HuH-7.5 (cell line): ENCODE results near the gene PRKCD.

Source experiments
- DNase-seq: peaks from one replicate; pipeline ENCODE4 v3.0.0; 2011; ENCODE audit warnings: low spot score

The PRKCD gene

DNA sequence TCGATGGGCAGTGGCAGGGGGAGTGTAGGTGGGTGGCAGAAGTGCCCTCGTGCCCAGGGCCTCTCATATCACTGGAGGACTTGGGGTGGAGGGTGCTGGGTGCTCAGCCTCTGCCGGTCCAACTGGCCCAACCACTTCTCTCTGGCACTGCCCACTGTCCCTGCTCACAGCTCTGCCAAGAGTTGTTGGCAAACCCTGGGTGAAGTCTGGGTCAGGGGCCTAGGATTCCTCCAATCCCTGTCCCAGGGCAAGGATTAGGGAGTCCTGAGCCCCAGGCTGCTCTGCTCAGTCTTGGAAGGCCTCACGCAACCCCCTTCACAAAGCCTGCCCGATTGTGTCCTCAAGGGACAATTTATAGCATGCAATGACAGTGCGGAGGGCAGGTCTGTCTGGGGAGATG, 5.2 kb upstream of the PRKCD start:
- DNase-seq, result no peak

DNA sequence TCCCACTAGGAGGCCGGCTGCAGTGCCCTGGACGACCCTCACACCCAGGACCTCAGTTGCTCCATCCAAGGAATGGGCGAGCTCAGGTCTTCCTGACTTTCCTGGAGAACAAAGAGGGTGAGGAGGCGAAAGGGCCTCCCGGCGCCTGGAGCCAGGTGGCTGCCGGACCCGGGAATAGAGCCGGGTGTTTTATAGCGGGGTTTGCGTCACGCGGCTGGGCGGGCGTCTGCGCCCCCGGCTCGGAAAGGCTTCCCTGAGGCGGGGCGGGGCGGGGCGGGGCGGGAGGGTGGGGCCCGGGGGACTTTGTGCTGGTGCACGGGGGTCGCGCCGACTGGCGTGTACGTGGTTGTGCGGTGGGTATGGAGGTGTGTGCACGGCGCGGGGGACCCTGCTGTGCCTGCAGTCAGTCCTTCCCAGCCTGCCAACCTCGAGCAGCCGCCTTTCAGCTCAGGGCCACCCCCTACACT, 4.6 kb upstream of the PRKCD start:
- no peak for DNase-seq

DNA sequence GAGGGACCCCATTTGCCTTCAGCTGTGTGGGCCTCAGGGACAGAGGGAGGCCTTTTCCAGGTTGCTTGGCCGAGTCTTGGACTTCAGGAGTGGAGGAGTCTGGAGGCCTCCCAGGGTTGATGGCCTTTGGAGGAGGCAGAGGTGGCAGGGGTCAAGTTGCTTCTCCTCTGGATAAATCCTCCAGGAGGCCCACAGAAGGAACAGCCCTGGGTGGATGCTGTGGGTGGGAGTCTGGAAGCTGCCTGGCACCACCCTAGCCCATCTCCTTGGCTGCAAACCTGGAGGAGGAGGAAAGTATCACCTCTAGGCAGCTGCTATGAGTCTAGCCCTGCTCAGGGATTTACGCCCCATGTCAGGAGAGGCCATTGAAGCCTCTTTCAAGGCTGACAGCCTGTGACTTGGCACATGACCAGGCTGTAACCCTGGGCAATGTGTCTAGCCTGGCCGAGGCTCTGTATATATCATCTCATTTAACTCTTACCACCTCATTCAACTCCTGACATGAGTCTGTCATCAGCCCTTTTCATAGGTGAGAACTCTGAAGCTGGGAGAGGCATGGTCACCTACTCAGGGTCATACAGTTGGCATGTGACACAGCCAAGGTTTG, 2.9 kb upstream of the PRKCD start:
- no peak for DNase-seq

DNA sequence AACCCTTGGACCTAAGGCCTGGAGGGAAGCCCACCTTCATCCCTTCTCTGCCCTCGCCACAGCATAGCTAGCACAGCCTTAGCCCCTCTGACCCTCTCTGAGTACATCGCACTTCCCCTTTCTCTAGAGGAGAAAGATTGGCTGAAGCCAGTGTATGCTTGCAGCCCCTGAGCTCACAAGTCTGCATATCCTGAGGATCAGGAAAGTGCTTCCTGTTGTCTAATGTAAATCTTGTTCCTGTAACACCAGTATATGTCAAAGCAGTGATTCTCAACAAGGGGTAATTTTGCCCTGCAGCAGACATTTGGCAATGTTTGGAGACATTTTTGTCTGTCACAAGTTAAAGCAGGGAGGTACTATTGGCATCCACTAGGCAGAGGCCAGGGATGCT, 2.2 kb upstream of the PRKCD start:
- no peak for DNase-seq

DNA sequence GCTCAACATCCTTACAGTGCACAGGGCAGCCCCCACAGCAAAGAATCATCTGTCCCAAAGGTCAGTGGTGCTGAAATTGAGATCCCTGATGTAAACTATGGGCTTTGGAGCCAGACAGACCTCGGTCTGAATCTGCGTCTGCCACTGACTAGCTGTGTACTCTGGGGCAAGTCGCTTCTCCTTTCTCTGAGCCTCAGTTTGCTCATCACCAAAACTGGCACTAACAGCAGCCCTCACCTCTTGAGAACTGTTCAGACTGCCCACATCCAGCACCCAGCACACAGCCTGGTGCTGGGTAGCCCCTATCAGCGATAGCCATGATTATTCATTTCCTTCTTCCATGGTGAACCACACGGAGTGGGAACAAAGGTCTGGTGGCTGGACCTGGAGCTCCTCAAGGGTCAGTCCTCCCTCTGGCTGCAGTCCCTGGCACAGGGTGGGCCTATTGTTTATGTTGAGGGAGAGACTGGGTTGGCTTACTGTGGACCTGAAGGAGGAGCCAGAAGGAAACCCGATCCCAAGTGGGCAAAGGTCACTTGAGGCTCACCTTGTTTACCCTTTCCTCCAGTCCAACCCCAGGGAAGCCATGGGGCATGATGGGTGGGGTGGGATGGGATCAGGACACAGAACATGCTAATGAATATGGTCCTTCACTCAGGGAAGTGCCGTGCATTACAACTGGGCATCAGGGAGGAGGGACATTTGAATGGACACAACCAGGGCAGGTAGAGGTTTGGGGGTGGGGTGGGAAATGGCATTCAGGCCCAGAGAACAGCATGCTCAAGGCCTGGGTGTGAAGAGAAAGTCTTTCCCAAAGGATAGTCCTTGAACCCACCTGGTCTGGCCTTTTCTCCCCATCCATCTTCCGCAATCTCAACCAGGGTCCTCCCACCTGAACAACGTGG, 1.6 kb upstream of the PRKCD start:
- peak; percentile 78 for DNase-seq

DNA sequence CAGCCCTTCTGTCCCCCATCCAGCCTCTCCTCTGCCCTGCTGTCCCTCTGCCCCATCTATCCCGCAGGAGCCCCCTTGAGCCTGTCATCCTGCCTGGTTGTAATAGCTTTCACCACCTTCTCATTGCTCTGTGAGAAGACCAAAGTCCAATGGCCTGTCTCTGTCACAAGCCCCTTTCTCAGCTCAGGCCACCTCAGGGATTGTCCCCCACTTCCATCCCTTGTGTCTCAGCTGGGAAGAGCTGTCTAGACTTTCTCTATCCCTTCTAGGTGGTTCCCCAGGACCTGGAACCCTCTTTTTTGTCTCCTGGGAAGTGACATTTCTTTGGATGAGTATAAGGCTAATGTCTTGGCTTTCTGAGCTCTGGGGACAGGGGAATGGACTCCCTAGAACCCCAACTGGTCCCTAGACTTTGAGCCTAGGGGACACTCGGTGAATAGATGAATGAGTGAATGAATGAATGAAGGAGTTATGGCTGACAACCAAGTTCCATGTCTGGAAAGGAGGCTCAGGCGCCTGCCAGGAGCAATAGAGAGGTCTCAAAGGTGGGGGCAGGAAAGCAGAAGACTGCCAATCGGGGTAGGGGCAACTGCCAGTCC, 849 bp upstream of the PRKCD start:
- no peak for DNase-seq

DNA sequence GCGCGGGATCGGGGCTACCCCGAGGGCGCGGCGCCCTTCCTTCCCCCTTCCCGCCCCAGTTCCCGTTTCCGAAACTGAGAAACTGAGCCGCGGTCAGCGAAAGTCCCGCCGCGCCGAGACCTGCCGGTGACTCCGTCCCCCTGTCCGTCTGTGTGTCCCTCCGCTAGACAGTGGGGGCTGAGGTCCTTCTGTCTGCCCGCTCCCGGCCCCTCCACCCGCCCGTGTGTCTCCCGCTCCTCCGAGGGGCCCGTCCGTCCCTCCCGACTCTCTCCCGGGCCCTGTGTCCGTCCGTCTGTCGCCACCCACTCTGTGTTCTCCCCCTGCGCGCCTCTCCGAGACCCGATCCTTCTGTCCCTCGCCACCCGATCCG, 426 bp downstream of the PRKCD start:
- DNase-seq, result no peak

DNA sequence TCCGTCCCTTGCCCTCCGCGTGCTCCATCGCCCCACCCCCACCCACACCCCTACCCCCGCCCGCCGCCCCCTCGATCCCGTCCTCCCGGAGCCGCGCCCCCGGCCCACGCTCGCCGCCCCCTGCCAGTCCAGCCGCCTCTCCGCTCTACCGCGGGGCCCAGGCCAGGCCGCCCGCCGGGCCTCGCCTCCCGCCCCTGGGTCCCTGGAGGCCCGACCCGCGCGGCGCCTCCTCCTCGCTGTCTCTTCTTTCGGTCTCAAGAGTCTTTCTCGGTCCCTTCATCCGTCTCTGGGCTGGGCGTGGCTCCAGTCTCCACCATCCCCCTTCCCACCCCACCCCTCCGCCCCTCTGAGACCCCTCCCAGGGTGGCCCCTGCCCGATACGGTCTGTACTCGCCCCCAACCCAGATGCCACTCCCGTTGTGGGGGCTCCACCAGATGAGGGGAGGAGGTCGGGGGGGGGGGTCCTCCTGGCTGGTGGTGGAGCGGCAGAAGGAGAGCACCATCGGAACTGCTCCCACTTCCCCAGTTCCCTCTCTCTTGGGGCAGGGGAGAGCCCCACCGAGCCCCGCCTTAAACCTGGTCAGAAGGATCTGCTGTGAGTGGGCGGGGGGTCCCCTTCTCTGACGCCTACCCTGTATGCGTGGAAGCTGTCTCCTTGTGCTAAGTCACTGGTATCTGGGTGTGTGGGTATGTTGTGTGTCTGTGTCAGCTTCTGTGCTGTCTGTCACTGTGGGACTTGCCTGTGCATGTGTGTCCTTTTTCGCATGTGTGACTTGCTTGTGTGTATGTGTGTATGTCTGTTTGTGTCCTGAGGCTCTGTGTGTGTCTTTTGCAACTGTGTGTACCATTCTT, 1.0 kb downstream of the PRKCD start:
- peak; percentile 22 for DNase-seq

DNA sequence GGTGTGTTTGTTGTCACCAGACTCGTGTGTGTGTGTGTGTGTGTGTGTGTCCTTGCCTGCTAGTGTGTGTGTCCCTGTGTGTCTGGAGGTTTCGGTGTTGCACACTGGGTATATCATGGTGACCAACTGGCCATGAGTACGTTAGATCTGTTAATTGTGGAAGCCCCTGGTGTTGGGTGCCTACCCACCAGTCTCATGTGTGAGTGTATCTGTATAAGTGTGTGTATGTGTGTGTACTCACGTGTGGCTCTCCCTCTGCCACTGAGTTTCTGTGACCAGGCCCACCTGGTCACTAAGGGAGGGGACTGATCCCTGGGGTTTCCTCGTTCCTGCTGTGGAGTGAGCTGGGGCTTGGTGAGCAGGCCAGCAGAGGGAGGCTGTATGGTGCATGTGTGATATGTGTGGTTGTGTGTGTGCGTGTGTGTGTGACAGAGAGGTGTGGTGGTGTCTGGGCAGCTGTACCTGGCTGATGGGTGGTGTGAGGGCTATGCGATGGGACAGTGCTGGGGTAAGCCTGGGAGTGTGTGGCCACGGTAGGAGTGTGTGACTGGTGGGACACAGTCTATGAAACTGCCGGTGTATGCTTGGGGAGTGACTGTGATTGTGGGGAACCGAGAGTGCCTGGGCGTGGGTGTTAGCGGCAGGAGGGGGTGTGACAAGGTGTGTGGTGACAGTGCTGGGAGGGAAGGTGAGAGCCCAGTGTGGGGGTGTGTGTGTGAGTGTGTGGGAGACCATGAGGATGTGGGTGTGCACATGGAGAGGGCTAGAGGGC, 1.8 kb downstream of the PRKCD start:
- DNase-seq, result no peak

DNA sequence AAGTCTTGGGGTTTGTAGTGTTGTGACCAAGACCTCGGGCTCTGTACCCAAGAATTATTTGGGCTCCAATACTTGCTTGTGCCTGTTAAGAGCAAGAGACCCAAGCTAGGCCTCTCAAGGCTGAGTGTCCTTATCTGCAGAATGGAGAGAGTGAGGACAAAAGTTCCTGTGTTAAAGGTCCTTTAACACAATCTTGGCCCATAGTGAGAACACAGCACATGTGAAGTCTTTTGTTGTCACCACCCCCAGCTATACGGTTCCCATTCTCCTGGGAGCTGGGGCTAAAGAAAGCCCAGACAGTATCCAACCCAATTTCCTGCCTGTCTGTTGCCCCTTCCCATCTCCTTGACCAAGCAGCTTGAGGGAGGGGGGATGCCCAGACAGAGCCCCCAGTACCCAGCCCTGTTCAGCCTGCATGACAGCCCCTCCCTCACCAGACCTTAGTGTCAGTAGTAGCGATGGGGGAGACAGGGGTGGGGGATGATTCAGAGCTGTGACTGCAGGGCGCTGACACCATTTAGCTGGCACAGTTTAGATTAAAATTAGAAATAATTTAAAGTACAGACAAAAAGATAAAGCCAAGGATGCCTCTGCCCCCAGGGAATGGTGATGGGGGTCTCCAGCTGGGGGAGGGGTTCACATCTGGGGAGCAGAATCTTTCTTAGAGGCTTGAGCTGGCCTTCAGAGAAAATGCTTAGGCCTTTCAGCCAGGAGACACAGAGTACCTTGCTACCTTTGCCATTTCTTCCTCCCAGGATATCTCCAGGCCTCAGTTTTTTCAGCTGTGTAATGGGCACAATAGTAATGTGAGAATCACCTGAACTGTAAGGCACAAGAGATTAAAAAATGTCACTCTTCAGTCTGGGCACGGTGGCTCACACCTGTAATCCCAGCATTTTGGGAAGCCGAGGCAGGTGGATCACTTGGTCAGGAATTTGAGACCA, 2.7 kb downstream of the PRKCD start:
- DNase-seq, result no peak

DNA sequence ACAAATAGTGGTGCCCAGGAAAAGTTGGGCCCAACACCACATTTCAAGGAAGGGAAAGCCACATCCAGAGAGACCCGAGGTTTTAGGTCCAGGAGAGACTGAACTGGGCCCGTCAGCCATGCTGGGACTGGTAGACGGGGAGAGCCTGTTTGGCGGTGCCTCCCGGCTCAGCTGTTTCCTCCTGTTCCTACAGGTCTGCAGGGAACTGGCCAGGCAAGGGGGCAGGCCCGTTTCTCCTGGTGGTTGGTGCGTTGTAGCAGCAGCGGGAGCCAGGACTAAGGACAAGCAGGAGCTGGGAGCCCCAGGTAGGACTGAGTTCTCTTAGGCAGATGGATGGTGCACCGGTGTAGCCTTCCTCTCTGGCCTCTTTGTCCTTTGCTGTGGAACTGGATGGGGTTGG, 3.9 kb downstream of the PRKCD start:
- no peak for DNase-seq

DNA sequence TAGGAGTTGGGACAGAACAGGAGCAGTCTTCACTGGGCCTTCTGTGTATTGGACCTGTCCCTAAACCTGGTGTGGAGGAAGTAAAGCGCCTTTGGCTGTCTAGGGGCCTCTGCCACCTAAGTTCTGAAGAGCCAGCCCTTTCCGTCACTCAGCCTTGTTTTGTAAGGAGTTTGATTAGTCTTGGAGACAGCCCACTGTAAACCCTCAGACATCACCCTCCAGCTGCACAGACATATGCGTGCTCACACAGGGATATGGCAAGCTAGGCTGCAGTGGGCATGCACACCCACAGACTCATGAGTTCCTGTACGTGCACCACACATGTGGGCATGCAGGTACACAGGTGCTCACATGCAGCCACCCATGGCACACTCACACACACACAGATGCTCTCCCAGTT, 5.2 kb downstream of the PRKCD start:
- no peak for DNase-seq

DNA sequence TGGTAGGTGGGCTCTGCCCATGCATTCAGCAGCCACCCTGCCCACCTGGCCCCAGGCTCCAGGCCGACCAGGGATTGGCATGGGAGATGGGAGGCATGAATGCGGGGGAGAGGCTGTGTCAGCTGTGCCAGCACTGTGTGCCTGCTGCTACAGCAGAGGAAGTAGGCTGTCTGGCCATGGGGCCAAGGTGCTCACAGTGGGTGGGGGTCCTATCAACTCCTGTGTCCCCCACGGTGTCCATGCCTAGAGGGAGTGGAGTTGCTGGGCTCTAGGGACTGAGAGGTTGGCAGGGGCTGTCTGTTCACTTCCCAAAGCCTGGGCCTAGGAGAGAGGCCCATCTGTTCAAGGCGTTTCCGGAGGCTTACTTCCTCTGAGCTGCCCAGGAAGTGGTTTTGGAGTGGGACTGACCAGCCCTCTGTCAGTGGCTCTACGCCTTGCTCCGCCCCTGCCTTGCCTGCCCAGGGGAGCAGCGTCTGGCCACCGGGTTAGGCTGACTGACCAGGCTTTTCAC, 5.8 kb downstream of the PRKCD start:
- DNase-seq, result no peak

DNA sequence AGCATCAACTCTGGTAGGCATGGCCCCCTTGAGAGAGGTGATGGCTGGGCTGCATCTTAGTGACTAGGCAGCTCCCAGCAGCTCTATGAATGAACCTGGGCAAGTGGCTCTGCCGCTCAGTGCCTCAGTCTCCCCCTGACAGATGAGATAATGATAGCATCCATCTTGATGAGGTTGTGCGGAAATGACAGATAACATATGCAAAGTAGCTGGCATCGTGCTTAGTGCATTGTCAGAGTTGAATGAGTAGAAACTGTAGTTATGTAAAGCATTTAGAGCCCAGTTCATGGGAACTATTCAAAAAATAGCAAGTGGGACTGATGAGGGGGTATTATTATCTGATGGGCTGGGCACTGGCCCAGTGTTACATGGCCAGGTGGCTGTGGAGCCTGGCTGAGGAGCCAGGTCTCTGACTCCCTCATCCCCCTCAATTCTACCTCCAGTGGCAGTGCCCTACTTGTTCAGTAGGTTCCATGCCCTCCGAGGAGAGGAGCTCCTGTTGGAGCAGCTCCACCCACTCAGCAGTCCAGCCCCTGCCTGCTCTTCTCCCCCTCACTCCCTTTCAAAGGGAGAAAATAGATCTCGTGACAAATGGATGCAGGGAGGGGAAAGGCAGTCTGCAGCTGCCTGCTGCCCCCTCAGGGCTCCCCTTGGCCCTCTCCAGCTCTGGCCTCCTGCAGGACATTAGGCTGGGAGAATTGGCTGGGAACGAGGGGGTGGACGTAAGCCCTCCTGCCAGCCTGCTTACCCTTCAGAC, 6.6 kb downstream of the PRKCD start:
- DNase-seq, result no peak

DNA sequence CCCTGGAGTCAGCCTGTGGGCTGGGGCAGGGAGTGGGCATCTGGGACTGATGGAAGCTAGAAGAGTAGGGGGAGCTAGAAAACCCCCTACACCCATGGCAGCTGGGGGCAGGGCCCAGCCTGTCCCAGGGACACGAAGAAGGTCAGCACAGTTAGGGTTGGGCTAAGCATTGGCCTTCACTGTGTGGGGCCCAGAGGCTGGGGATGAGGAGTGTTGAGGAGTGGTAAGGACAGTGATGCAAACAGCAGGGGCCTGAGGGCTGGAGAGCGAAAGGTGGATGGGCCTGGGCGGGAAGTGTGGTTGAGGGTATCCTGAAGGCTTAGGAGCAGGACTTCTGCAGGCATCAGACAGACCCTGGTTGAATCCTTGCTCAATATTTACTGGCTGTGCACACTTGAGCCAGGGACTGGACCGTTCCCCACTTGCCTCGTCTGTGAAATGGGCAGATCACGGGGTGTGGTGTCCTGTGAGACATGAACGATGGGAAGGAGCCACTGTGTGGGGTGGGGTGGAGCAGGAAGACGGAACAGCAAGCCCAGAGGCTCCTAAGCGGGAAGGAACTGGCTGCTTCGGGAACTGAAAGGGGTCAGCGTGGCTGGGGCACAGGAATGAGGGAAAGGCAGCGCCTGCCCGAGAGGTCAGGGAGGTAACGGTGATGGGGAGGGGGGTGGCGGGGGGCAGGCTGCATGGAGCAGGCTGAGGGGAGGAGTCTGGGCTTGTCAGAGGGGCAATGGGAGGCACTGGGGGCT, 7.3 kb downstream of the PRKCD start:
- DNase-seq, result no peak

DNA sequence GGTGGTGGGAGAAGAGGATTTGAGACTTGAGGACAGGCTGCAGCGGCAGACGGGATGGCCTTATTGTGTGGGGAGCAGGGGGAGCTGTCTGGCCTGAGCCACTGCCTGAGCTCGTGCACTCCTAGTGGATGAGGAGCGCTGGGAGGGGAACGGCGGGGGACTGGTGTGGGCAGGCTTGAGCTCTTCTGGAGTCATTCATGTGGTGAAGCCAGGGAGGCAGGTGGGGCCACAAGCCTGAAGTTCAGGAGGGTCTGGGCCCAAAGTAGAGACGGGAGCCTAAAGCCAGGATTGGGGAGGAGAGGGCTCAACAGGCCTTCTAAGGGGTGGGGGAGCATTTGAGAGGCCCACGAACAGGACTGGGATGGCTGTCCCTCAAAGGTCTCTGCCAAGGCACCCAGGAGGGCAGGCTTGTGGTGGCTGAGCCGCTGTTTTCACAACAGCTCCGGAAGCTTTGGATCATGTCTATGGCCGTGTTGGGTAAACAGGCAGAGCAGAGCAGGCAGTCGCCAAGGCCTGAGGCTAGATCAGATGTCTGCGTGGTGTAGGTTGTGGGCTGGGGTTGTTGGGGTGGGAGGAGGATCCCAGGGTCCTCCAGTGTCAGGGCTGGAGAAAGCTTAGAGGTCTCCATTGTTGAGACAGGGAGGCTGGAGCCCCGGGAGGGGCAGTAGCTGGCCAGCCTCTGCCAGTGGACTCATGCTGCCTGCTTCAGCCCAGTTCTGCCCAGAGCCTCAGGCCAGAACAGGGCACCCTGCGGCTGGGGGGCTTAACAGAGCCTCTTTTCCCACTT, 8.2 kb downstream of the PRKCD start:
- DNase-seq, result no peak

DNA sequence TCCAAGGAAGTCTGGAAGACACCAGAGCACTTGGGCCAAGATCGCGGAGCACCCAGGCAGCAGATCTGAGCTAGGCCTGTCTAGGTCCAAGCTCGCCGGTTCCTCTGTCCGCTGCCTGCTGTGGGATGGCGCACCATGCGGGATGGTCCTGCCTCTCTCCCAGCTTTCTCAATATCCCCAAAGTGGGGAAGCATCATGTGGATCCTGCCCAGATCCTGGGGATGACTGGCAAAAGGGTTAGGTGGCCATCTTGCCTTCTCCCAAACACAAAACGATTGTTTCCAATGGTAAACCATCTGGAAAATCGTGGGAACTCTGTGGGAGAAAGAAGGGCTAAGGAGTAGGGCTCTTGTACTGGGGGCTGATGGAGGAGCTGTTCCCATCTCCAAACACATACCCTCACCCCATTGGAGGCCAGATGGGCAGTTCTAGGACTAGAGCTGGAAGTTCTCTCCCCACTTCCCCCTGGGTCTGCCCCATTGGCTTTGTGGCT, 8.9 kb downstream of the PRKCD start:
- DNase-seq, result no peak
